ENCODE measurements around the gene GPANK1.
A peak's percentile ranks its signal among the peaks of the same experiment; 100 is the strongest.

Gene GPANK1

GRCh38 chr6:31702819-31703716 is 38.3 kb upstream of the GPANK1 start, which contains the start of gene ABHD16A:
Gene ABHD16A, minus strand, starts transcription at chr6:31703324. Its CDS starts 43 bp downstream, at chr6:31703281.
- Histone ChIP-seq H3K4me3 (ENCODE audit: low read depth, low read length) (peak within 1 kb of the TSS; percentile 63), H3K27ac (ENCODE audit: extremely low read depth, low read depth, low read length) (peak within 1 kb of the TSS; percentile 62), H3K9me3 (ENCODE audit: control insufficient read depth, insufficient read depth, low read depth, low read length) (no peaks in the 10 kb centered on the region), H3K4me1 (ENCODE audit: control insufficient read depth, insufficient read depth, low read length) (no peaks in the 10 kb centered on the region), H3K36me3 (ENCODE audit: control insufficient read depth in 2 of 2, insufficient read depth in 1 of 2, low read length in 2 of 2) (peaks cover 4 to 8% of the 10 kb centered on the region in 2 experiments; a peak in 2 of 3 replicates)
- ChIA-PET POLR2A (interaction anchor here (0.6 to 2.8 kb wide), 34 partner anchors 9 to 1829 kb away, joined by 3 to 30 read pairs (median 6); partner anchors contain the start of genes ATP6V1G2, BAG6, C6orf47 and CLIC1), CTCF (interaction anchor here (0.5 to 1.2 kb wide), 9 partner anchors 8 to 129 kb away, joined by 3 to 4 read pairs (median 3); no protein-coding TSS in a partner anchor)
- TF ChIP-seq ZNF670 (tag by site-specific recombination; IDR thresholded peaks at IDR 0.05; ENCODE audit: low read depth) = no peak
- TF ChIP-seq ZNF202 (tag by site-specific recombination; IDR thresholded peaks at IDR 0.05; ENCODE audit: borderline replicate concordance) = no peak
- no peak for TF ChIP-seq ZNF184 (tag by site-specific recombination; IDR thresholded peaks at IDR 0.05)
- no peak for TF ChIP-seq ZNF133 (tag by site-specific recombination; IDR thresholded peaks at IDR 0.05)
- peak; percentile 45; the same call in 1 of the 2 replicates for TF ChIP-seq ZNF518A (tag by site-specific recombination; conservative IDR thresholded peaks at IDR 0.05; ENCODE audit: low read depth)
- TF ChIP-seq ZNF785 (tag by site-specific recombination; IDR thresholded peaks at IDR 0.05) = no peak
- TF ChIP-seq ZNF514 (tag by site-specific recombination; IDR thresholded peaks at IDR 0.05) = no peak
- TF ChIP-seq ZSCAN4 (tag by site-specific recombination; IDR thresholded peaks at IDR 0.05) = no peak
- peak; percentile 57; the same call in 1 of the 2 replicates for TF ChIP-seq ZNF324 (tag by site-specific recombination; IDR thresholded peaks at IDR 0.05)
- no peak for TF ChIP-seq ZBTB49 (tag by site-specific recombination; IDR thresholded peaks at IDR 0.05; ENCODE audit: low read depth)
- TF ChIP-seq ZNF654 (tag by site-specific recombination; IDR thresholded peaks at IDR 0.05; ENCODE audit: low read depth) = no peak
- no peak for TF ChIP-seq ZNF174 (tag by site-specific recombination; IDR thresholded peaks at IDR 0.05)
- TF ChIP-seq ZNF302 (tag by site-specific recombination; IDR thresholded peaks at IDR 0.05; ENCODE audit: low read depth) = no peak
- peak; percentile 79 for TF ChIP-seq KLF17 (tag by site-specific recombination; IDR thresholded peaks at IDR 0.05)
- TF ChIP-seq ZNF23 (tag by site-specific recombination; IDR thresholded peaks at IDR 0.05; ENCODE audit: borderline replicate concordance) = no peak
- no peak for TF ChIP-seq SALL2 (tag by site-specific recombination; IDR thresholded peaks at IDR 0.05; ENCODE audit: borderline replicate concordance)
- TF ChIP-seq TRIM28 (IDR thresholded peaks at IDR 0.05; ENCODE audit: borderline replicate concordance, low read length) = no peak
- TF ChIP-seq IKZF3 (tag by site-specific recombination; IDR thresholded peaks at IDR 0.05) = peak; percentile 48; the same call in 1 of the 2 replicates
- TF ChIP-seq ZNF544 (tag by site-specific recombination; IDR thresholded peaks at IDR 0.05) = no peak
- TF ChIP-seq PRDM4 (tag by site-specific recombination; IDR thresholded peaks at IDR 0.05) = 0 out of 2 replicates have a peak, but pooled peaks have one; percentile 32
- no peak for TF ChIP-seq ZNF571 (tag by site-specific recombination; IDR thresholded peaks at IDR 0.05)
- TF ChIP-seq ZNF433 (tag by site-specific recombination; IDR thresholded peaks at IDR 0.05; ENCODE audit: low read depth) = no peak
- TF ChIP-seq KLF7 (tag by site-specific recombination; IDR thresholded peaks at IDR 0.05; ENCODE audit: borderline replicate concordance) = no peak
- TF ChIP-seq ZNF211 (tag by site-specific recombination; IDR thresholded peaks at IDR 0.05; ENCODE audit: low read depth) = no peak

Measured in HEK293 (cell line).